Immature natural killer cell (primary cell): ENCODE data around the gene THEMIS. TPM values are rescaled to one million over a fixed set of nuclear protein-coding genes. Genes with fewer than 3 reads are reported as not detected.
"Not testable (repeated sequence)": the region's sequence is repeated elsewhere in the genome, so short reads cannot be mapped to it uniquely, and the experiment has no call there.

ENCODE experiments used
- DNase-seq, 3 donors: peaks; one replicate each; pipeline ENCODE4 v3.0.0; 2022; ENCODE audit warnings: mixed read lengths in 1 of 3
- H3K27ac Mint-ChIP-seq, 6 donors: one replicate each; pipeline ENCODE4 v1.8.0; 2020; ENCODE audit warnings: mixed read lengths in 6 of 6, mild to moderate bottlenecking in 5 of 6, inconsistent platforms in 4 of 6, moderate library complexity in 3 of 6
- H3K27me3 Mint-ChIP-seq, 3 donors: one replicate each; pipeline ENCODE4 v1.8.0; 2020 to 2021; ENCODE audit warnings: low read depth in 3 of 3, mild to moderate bottlenecking in 3 of 3, mixed read lengths in 3 of 3, moderate library complexity in 3 of 3, inconsistent platforms in 1 of 3
- H3K36me3 Mint-ChIP-seq, 3 donors: one replicate each; pipeline ENCODE4 v1.8.0; 2020; ENCODE audit warnings: mixed read lengths in 3 of 3, inconsistent platforms in 2 of 3, mild to moderate bottlenecking in 2 of 3
- H3K4me1 Mint-ChIP-seq, 2 donors: one replicate each; pipeline ENCODE4 v1.8.0; 2020; ENCODE audit warnings: inconsistent platforms in 2 of 2, mild to moderate bottlenecking in 2 of 2, mixed read lengths in 2 of 2, moderate library complexity in 1 of 2
- H3K4me3 Mint-ChIP-seq, 5 donors: one replicate each; pipeline ENCODE4 v1.8.0; 2020; ENCODE audit warnings: mild to moderate bottlenecking in 5 of 5, mixed read lengths in 5 of 5, inconsistent platforms in 3 of 5, moderate library complexity in 3 of 5
- H3K9me3 Mint-ChIP-seq, 6 donors: one replicate each; pipeline ENCODE4 v1.8.0; 2020; ENCODE audit warnings: mild to moderate bottlenecking in 6 of 6, mixed read lengths in 6 of 6, inconsistent platforms in 4 of 6, moderate library complexity in 3 of 6
- polyA plus RNA-seq, 3 donors: library from polyadenylated mRNA; unstranded; fragments of 300-500 nt; fragmentation: Illumina TruSeq; gene quantifications; one replicate each; pipeline ENCODE4 v1.2.3, GENCODE V29; 2021

The THEMIS gene
- polyA plus RNA-seq, 3 donors from 2014 or later = 0.12 to 1.6 (median 0.57) TPM

- H3K36me3 Mint-ChIP-seq = peaks cover 0 to 4% (median 4%) of the 10 kb centered on the region in 3 donors
- no peak for DNase-seq
- H3K4me1 Mint-ChIP-seq = peaks cover 8 to 9% of the 10 kb centered on the region in 2 donors
- no peaks in the 10 kb centered on the region for H3K27me3 Mint-ChIP-seq
- H3K9me3 Mint-ChIP-seq = peaks cover 0 to 5% (median 0%) of the 10 kb centered on the region in 6 donors
- no peak overlapping the region for H3K27ac Mint-ChIP-seq
- H3K4me3 Mint-ChIP-seq = no peak overlapping the region
Measured at GRCh38 chr6:127902933-127903332, 2.1 kb upstream of the THEMIS start.

GRCh38 chr6:127897484-127897883, 3.4 kb downstream of the THEMIS start:
- Mint-ChIP-seq H3K4me3 (no peak overlapping the region), H3K4me1 (peaks cover 12 to 18% of the 10 kb centered on the region in 2 donors), H3K36me3 (no peaks in the 10 kb centered on the region), H3K27ac (no peak overlapping the region), H3K27me3 (peaks cover 0 to 3% (median 2%) of the 10 kb centered on the region in 3 donors), H3K9me3 (no peaks in the 10 kb centered on the region)
- no peak for DNase-seq

GRCh38 chr6:127894051-127894450, 6.8 kb downstream of the THEMIS start:
- Mint-ChIP-seq H3K27me3 (peaks cover 0 to 5% (median 2%) of the 10 kb centered on the region in 3 donors), H3K27ac (no peak overlapping the region), H3K36me3 (no peaks in the 10 kb centered on the region), H3K4me1 (peaks cover 4 to 9% of the 10 kb centered on the region in 2 donors), H3K4me3 (no peak overlapping the region), H3K9me3 (no peaks in the 10 kb centered on the region)
- DNase-seq = no peak

DNA sequence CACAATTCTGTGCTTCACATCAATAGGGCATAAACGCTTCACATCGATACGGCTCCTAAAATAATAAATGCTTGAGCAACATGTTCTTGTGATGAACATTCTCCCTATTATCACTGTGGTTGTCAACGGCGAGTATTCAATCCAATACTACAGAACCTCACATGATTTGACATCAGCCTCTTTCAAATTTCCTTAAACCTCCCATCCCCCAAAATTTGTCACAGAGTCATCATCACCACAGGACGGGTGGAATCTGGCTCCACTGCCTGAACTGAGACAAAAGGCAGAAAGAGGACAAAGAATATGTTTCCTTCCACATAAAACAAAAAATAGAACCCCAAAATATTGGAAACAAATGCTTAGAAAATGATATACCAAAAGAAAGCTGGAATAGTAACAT, 7.3 kb downstream of the THEMIS start:
- Mint-ChIP-seq H3K36me3 (no peaks in the 10 kb centered on the region), H3K4me3 (no peak overlapping the region), H3K9me3 (no peaks in the 10 kb centered on the region), H3K27me3 (peaks cover 0 to 5% (median 2%) of the 10 kb centered on the region in 3 donors), H3K4me1 (peaks cover 4 to 9% of the 10 kb centered on the region in 2 donors), H3K27ac (no peak overlapping the region)
- DNase-seq = no peak

DNA sequence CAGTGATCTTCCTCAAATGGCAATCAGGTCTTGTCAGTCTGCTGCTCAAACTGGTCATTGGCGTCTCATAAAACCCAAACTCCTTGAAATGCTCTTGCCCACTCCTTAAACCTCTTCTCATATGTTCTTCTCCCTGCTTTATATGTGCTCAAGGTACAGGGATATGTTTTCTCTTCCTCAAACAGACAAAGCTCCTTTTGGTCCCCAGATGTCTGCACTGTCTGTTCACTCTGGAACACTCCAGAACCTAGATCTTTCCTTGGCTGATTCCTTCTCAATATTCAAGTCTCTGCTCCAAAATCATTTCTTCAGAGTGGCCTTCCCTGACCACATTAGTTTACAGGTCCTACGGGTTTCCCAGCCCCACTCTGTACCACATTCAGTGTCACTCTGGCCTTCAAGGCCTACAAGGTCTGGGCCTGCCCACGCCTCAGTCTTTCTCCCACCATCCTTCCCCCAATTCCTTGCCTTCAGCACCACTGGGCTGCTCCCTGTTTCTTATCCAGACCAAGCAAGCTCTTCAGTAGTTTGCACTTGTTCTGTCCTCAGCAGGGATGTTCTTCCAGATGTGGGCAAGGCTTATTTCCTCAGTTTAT, 9.0 kb downstream of the THEMIS start:
- no peak overlapping the region for H3K4me3 Mint-ChIP-seq

DNA sequence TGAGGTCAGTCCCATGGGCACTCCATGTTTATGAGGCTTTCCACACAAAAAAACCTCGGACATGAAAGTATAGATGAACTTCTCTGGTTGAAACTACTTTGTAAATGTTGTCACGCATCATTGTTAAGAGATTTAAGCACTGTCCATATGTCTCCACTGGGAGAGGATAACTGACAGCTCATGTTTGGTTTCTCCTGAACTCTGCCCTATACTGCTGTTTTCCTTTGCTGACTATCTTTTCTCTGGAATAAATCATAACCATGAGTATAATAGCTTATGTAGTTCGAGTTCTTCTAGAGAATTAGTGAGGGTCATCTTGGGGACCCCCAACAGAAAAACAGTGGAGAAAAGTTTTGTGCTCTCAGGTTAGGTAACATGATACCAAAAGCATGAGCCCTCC, 14.3 kb downstream of the THEMIS start:
- peaks cover 0 to 2% (median 1%) of the 10 kb centered on the region in 3 donors for H3K27me3 Mint-ChIP-seq
- peaks cover 0 to 3% (median 0%) of the 10 kb centered on the region in 3 donors for H3K36me3 Mint-ChIP-seq
- H3K4me1 Mint-ChIP-seq = no peaks in the 10 kb centered on the region
- H3K9me3 Mint-ChIP-seq = no peaks in the 10 kb centered on the region
- H3K27ac Mint-ChIP-seq = no peak overlapping the region
- DNase-seq = no peak
- H3K4me3 Mint-ChIP-seq = no peak overlapping the region

More for the DNA sequence above, 9.0 kb downstream of the THEMIS start:
- no peaks in the 10 kb centered on the region for H3K9me3 Mint-ChIP-seq
- H3K27me3 Mint-ChIP-seq = peaks cover 0 to 4% (median 2%) of the 10 kb centered on the region in 3 donors
- peaks cover 4 to 9% of the 10 kb centered on the region in 2 donors for H3K4me1 Mint-ChIP-seq
- H3K36me3 Mint-ChIP-seq = no peaks in the 10 kb centered on the region
- H3K27ac Mint-ChIP-seq = no peak overlapping the region
- DNase-seq = no peak

- no peak overlapping the region for H3K27ac Mint-ChIP-seq
- H3K4me3 Mint-ChIP-seq = no peak overlapping the region
- H3K27me3 Mint-ChIP-seq = peaks cover 0 to 2% (median 1%) of the 10 kb centered on the region in 3 donors
- H3K4me1 Mint-ChIP-seq = peaks cover 7 to 21% of the 10 kb centered on the region in 2 donors
- H3K36me3 Mint-ChIP-seq = peaks cover 0 to 3% (median 0%) of the 10 kb centered on the region in 3 donors
- no peaks in the 10 kb centered on the region for H3K9me3 Mint-ChIP-seq
- no peak for DNase-seq
Measured at GRCh38 chr6:127884134-127884533, 16.7 kb downstream of the THEMIS start.

DNA sequence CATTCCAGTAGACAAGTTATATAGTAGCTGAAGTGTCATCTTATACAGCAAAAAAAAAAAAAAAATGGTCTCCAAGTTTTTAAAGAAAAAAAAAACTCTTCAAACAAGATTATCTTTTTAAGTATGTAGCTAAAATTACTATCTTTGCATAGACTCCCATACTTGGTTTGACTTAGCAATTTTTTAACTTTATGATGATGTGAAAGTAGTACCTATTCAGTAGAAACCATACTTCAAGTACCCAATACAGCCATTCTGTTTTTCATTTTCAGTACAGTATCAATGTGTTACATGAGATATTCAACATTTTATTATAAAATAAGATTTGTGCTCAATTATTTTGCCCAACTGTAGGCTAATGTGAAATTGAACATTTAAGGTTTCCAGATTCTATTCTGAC, 18.9 kb downstream of the THEMIS start:
- H3K36me3 Mint-ChIP-seq, H3K9me3 Mint-ChIP-seq, DNase-seq, H3K27me3 Mint-ChIP-seq, H3K27ac Mint-ChIP-seq, H3K4me3 Mint-ChIP-seq: not testable (repeated sequence)
- H3K4me1 Mint-ChIP-seq = peaks cover 7 to 21% of the 10 kb centered on the region in 2 donors

GRCh38 chr6:127880429-127880828, 20.4 kb downstream of the THEMIS start:
- H3K36me3 Mint-ChIP-seq = no peaks in the 10 kb centered on the region
- peaks cover 7 to 21% of the 10 kb centered on the region in 2 donors for H3K4me1 Mint-ChIP-seq
- no peaks in the 10 kb centered on the region for H3K9me3 Mint-ChIP-seq
- peaks cover 1 to 2% (median 2%) of the 10 kb centered on the region in 3 donors for H3K27me3 Mint-ChIP-seq
- H3K4me3 Mint-ChIP-seq = no peak overlapping the region
- no peak overlapping the region for H3K27ac Mint-ChIP-seq
- DNase-seq = no peak

DNA sequence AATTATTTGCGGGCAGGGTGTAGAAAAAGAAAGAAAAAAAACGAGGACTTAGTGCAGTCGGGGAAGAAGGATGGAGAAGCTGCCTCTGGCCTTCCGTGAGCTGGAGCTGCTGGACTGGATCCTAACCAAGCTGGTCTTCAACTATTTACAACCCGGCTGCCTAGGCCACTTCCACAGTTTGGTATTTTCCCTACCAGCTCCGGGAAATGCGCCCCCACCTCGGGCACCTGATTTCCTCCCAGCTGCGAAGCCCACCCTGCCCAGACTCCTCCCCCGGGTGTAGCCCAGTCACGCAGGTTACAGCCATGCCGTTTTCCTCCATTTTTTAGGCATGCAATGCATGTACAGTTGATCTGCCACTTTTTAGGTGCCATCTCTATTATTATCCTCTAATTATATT, 21.2 kb downstream of the THEMIS start:
- peaks cover 1 to 2% (median 2%) of the 10 kb centered on the region in 3 donors for H3K27me3 Mint-ChIP-seq
- no peaks in the 10 kb centered on the region for H3K9me3 Mint-ChIP-seq
- no peak overlapping the region for H3K4me3 Mint-ChIP-seq
- H3K36me3 Mint-ChIP-seq = no peaks in the 10 kb centered on the region
- no peak for DNase-seq
- H3K4me1 Mint-ChIP-seq = peaks cover 7 to 21% of the 10 kb centered on the region in 2 donors
- H3K27ac Mint-ChIP-seq = no peak overlapping the region

- peaks cover 7 to 21% of the 10 kb centered on the region in 2 donors for H3K4me1 Mint-ChIP-seq
- H3K4me3 Mint-ChIP-seq = no peak overlapping the region
- peaks cover 0 to 2% (median 0%) of the 10 kb centered on the region in 3 donors for H3K36me3 Mint-ChIP-seq
- H3K27me3 Mint-ChIP-seq = peaks cover 0 to 2% (median 0%) of the 10 kb centered on the region in 3 donors
- no peak for DNase-seq
- H3K27ac Mint-ChIP-seq = no peak overlapping the region
- H3K9me3 Mint-ChIP-seq = peaks cover 0 to 1% (median 0%) of the 10 kb centered on the region in 6 donors
Measured at GRCh38 chr6:127878115-127878514, 22.7 kb downstream of the THEMIS start.

DNA sequence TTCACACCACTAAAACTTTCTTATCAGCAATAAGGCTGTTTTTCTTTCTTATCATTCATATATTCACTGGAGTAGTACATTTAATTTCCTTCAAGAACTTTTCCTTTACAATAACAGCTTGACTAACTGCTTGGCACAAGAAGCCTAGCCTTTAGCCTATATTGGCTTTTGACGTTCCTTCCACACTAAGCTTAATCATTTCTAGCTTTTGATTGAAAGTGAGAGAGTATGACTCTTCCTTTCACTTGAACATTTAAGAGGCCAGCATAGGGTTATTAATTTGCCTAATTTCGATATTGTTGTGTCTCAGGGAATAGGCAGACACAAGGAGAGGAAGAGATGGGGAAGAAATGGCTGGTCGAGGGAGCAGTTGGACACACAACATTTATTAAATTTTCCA, 23.6 kb downstream of the THEMIS start:
- Mint-ChIP-seq H3K9me3 (peaks cover 0 to 2% (median 0%) of the 10 kb centered on the region in 6 donors), H3K36me3 (peaks cover 0 to 4% (median 0%) of the 10 kb centered on the region in 3 donors), H3K4me1 (peaks cover 7 to 21% of the 10 kb centered on the region in 2 donors), H3K27me3 (peaks cover 0 to 2% (median 0%) of the 10 kb centered on the region in 3 donors), H3K27ac (no peak overlapping the region), H3K4me3 (no peak overlapping the region)
- no peak for DNase-seq

DNA sequence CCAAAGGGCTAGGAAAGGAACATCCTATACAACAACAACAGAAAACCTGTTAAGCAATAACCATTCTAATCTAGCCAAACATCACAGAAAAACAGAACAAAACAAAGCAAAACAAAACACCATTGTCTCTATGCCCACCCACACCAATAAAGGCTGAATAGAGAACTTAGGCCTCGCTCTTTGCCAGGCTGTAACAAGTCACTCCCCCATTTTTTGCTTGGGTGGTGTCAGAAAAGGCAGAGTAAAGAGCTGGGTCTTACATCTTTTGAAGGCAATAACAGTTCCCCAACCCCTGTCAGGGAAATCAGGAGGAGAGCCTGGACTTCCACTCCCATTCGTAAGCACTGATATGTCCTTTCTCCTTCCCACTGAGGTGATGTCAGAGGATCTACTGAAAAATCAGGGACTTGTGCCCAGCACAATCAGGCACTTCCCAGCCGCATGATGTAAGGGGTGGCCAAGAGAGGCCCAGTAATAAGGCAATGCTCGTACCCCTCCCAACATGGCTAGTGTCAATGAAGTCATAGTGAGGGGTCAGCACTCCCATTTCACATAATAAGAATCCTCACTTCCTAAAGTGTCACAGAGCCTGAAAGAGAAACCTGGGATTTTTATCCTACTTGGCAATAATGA, 31.0 kb downstream of the THEMIS start:
- DNase-seq = no peak
- H3K9me3 Mint-ChIP-seq = peaks cover 0 to 3% (median 0%) of the 10 kb centered on the region in 6 donors
- no peak overlapping the region for H3K4me3 Mint-ChIP-seq
- H3K36me3 Mint-ChIP-seq = peaks cover 0 to 4% (median 0%) of the 10 kb centered on the region in 3 donors
- H3K27me3 Mint-ChIP-seq = no peaks in the 10 kb centered on the region
- no peaks in the 10 kb centered on the region for H3K4me1 Mint-ChIP-seq
- H3K27ac Mint-ChIP-seq = no peak overlapping the region

DNA sequence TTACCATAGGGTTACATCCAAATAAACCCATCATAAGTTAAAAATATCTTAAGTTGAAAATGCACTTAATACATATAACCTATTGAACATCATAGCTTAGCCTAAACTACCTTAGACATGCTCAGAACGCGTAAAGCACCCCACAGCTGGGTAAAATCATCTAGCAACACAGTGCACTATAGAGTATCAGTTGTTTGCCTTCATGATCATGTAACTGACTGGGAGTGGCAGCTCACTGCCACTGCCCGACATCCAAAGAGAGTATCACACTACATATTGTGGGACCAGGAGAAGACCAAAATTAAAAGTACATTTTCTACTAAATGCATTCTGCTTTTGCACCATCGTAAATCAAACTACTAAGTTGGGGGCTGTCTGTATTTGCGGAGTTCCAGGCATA, 31.7 kb downstream of the THEMIS start:
- Mint-ChIP-seq H3K27ac (no peak overlapping the region), H3K36me3 (peaks cover 0 to 4% (median 0%) of the 10 kb centered on the region in 3 donors), H3K27me3 (no peaks in the 10 kb centered on the region), H3K9me3 (peaks cover 0 to 3% (median 0%) of the 10 kb centered on the region in 6 donors), H3K4me3 (no peak overlapping the region), H3K4me1 (no peaks in the 10 kb centered on the region)
- DNase-seq = no peak
